ENCODE results near the gene PAX5.

PAX5 gene

DNA sequence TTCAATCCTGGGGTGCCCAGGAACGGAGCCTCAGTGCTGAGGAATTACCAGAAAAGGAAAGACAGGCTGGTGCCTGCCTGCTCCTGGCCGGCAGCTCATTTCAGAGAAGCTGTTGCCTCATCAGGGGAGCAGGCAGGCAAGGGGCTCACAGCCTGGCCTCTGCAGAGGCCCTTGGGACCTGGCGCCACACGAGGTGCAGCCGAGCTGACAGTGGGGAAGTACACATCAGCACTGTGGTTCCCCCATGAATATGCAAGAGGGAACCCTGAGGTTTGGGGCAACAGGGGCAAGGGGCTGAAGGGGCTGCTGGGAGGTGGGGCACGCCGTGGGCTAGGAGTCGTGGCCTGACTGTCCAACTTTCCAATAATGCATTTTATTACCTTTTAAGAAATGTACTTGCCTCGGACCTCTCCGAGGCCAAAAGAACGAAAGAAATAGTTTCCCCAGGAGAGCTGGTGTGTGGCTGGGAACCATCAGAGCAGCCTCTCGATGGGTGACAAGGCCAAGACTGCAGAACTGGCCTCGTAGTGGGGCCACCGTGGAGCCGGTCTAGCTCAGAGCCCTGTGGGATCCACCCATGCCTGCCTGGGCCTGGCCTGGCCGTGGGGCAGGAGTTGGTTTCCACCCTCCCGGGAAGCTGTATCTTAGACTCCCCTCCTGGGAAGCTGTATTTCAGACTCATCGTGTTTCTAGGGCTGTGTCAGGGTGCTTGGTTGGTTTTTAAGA is 198.6 kb downstream of the PAX5 start:
- no peak for DNase-seq (ENCODE audit: low read depth, low spot score)

DNA sequence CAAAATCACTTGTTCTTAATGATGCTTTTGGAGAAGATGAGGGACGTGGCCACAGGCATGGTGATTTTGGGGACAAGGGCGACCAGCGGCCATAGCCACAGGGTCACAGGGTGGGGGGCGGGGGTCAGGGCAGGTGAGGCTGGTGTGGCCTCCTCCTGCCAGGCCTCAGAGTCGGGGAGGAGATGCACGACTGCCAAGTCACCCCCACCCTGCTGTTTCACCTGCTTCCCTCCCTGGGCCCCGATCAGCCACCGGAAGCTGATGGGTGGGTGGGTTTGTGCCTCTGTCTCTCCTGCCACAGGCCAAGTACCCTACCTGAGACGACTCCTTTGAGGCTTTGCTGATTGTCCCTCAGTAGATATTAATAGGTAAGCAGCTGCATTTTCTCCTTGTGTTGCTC is 199.3 kb downstream of the PAX5 start:
- DNase-seq (ENCODE audit: low read depth, low spot score): no peak

DNA sequence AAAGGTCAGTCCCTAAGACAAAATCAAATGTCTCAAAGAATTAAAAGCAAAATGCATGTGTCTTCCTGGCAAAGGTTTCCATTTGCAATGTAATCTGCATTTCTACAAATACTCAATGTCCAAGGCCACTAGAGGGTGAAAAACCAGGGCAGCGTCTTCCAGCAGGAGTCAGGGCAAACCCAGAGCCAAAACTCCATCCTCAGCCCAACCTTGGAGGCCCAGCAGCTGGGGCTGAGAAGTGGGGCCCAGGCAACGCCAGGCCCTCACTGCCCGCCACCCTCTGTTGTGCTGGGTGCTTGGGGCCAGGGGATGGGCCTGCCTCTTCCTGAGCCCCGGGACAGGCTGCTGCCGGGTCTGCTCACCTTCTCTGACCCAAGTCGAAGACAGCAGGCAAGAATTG is 200.1 kb downstream of the PAX5 start:
- no peak for DNase-seq (ENCODE audit: low read depth, low spot score)

DNA sequence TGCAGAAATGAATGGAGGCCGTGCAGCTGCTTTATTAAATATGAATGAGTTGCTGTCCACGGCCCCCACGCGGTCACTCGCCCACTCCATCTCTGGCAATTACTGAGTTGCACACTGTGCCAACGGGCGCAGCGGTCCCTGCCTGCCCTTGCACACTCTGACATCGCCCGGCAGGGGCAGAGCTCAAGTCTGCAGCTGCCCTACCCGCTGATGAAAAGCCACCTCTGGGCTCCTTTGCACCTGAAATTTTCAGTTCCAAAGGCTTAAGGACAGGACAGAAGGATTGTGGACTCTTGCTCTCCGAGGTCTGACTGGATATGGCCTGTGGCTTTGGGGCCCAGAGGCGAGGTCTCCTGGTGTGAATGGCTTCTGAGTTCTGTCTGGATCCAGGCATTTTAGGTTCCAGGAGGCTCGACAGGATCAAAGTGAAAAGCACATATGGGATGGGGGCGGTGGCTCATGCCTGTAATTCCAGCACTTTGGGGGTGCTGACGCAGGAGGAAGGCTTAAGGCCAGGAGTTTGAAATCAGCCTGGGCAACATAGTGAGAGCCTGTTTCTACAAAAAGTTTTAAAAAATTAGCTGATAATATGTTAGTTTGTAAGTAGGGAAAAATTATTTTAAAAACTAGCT is 201.8 kb downstream of the PAX5 start:
- no peak for DNase-seq (ENCODE audit: low read depth, low spot score)

DNA sequence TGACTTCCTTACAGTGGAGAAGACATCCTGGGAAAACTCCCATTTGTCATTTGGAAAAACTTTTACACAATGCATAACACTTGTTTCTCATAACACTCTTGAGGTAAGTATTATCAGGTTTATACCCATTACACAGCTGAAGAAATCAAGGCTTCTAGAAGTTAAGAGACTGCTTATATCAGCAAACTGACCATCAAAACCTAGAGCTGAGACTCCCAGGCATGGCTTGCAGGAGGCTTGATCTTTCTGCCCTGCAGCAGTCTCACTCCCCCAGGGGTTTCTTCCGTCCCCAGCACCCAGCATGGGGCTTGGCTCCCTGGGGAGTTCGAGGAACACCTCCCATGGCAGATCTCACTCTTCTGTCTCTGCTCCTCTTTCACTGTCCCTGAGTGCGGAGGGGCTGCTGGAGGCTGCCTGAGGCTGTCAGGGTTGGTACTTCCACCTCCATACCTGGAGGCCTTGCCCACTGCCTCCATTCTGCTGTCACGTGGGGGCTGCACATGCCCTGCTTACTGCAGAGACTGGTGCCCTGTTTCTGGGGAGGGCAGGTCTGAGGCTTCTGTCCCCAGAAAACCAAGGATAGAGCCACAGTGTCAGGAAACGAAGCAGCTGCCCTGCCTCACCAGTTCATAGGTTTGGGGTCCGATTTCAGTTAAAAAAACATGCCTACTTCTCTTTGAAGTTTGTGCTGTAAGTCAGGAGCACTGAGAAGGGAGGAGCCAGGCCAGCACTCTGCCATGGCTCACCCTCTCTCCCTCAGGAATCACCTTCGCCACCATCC is 202.5 kb downstream of the PAX5 start:
- no peak for DNase-seq (ENCODE audit: low read depth, low spot score)

DNA sequence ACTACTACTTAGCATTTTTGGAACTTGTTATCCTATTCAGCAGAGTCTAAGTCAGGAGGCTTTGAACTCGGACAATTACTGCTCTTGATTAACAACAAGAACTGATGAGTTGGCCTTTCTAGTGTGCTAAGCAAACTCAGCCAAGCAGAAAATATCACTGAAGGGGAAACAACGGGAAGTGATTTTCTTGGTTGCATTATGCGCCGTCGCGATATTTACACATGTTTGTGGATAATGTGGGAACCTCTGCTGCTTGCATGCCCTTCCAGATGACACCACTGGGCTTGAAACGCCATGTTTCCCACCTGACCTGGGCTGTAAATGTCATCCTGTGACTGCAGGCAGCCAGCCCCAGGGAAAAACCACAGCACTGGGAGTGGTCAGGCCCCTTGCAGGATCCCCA is 205.5 kb downstream of the PAX5 start:
- DNase-seq (ENCODE audit: low read depth, low spot score): no peak

DNA sequence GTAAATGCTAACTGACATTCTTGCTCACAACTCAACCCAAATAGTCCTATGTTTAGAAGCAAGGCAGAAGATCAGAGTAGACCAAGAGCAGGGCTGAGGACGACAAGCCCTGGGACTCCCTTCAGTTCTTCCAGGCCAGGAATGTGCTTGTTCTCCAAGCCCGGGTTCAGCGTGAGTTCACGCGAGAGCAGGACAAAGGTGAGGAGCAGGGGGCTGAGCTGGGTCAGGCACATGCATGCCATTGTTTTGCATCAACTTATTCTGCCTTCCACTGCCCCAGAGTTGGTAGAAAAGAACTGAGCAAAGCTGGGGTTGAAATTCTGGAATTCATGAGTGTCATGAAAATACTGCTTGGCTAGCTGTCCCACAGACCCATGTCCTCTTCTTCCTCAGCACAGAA is 206.5 kb downstream of the PAX5 start:
- no peak for DNase-seq (ENCODE audit: low read depth, low spot score)

DNA sequence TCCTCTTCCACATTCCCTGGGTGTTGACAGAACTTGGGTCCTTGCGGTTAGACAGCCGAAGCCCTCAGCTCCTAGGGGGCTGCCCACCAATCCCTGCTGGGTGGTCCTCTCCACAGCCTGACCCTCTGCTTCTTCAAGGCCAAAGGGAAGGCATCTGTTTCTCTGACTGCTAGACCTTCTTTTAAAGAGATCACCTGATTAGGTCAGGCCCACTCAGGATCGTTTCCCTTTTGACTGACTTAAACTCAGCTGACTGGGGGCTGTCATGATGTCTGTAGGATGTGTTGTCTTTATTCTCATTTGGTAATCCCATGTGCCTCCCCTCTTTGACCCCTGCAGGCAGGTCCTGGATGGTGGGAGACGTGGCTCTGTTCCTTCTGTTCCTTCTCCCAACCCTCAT is 207.5 kb downstream of the PAX5 start:
- DNase-seq (ENCODE audit: low read depth, low spot score): no peak

DNA sequence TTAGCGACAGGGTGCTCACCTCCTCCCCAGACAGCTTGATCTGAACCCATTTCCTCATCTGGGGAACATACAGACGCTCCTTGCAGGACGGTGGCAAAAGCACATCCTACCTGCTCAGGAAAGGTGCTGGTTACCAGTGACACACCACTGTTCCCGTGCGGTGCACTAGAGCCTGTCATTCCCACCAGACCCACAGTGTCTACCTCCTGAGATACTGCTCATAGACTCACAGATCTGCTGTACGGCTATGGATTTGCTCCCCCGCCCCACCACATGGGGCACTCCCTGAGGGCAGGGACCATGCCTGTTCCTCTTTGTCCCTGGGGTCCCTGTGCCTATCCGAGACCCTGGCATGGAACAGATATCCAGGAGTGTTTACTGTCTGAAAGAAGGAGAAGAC is 208.9 kb downstream of the PAX5 start:
- DNase-seq (ENCODE audit: low read depth, low spot score): no peak

DNA sequence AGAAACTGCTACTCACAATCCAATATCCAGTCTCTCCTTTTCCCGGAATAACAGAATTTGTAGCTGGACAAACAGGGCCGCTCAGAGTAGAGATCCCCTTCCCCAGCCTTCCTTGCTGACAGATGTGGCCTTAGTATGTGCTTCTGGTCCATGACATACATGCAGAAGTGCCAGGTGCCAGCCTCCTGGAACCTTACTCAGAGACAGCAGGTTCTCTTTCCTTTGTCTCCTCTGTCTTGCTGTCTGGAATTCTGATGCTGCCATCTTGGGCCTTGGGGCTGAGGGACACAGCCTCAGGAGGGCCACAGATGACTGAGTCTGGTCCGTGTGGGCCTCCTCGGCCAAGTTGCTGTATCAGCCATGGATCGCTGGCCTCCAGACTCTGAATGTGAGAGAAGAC is 210.1 kb downstream of the PAX5 start:
- DNase-seq (ENCODE audit: low read depth, low spot score): no peak

DNA sequence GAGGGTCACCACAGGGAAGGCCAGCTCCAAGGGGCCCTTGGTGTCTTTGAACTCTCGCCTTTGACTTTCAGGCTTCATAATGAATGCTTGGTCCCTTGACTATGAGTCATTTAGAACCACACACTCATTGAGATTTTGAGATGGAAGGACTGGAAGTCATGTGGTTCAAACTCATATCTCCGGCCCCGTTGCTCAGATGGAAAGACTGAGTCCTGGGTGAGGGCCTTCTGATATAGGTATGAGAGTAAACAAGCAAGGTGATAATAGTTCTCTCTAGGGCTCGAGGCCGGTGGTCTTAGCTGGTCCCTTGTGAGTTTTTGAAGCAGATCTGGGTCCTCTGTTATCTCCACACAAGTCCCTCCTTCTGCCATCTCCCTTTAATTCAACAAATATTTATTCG is 210.6 kb downstream of the PAX5 start:
- no peak for DNase-seq (ENCODE audit: low read depth, low spot score)

DNA sequence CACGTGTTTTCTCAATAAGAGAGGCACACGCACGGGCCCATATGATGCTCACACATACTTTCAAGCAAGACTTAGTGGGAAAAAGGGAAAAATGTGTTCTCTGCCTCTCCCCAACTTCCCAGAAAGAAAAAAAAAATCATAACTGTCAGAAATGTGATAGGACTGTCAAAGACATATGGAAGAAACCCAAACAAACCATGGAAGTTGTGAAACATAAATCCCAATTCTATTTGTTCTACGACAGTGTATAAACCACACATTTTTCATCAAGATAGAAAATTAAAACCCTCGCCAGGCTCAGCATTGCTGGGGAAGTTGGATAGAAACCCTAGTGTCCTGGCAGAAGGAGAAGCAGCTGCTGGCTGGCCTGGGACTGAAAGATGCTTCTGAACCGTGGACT is 211.9 kb downstream of the PAX5 start:
- DNase-seq (ENCODE audit: low read depth, low spot score): no peak

DNA sequence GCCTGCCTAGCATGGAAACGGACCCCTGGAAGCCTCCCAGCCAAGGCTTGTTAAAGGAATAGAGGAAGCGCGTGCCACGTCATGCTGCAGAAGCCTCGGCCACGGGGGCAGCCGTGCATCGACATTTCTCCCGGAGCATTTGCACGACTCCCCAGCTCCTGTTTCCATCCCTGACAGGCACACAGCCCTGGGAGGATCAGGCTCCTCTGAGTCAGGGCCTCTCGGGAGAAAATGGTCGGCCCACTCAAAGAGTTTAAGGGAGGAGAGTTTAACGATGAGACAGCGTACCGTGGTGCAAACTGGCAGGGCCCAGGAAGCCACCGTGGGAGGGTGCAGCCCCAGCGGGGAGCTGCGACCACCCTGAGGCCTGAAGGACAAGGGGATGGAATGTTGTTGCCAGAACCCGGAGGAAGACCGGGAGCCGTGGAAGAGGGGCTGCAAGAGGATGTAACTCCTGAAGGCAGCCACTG is 213.6 kb downstream of the PAX5 start:
- DNase-seq (ENCODE audit: low read depth, low spot score): no peak

DNA sequence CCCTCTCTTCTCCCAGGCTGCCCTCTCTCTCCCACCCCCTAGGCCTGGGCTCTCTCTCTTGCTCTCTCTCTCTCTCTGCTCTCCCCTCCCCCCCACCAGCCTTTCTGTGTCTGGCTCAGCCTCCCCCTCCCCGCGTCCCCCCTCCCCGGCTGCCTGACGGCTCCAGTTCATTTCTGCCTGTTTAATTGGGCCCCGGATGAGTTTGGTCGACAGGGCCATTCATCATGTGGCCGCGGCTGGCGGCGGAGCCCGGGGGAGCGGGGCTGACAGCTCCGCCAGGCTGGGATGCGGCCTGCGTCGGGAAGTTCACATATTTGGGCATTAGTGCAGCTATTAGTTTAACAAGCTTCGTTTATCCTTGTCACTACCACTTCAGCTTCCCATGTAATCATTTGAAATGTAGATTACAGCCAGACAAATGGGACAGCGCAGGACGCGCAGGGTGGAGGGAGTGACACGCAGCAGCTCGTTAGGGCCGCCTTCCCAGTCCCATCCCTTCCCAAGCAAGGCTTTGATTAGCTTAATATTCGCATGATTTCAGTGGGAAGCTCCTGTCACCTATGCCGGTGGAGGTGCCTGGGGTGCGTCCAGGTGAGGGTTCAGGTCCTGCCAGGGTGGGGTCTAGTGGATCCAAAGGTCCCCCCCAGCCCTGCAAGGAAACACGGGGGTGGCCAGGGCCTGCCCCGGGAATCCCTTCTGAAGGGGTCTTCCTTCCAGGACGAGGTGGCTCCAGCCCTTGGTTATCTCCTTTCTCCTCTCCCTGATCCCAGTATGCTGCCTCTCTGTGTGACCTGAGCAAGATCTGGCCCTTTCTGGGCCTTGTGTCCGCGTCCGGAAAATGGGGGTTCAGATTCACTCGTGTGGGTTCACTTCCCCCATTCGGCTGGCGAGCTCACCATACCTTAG is 214.8 kb downstream of the PAX5 start:
- no peak for DNase-seq (ENCODE audit: low read depth, low spot score)

DNA sequence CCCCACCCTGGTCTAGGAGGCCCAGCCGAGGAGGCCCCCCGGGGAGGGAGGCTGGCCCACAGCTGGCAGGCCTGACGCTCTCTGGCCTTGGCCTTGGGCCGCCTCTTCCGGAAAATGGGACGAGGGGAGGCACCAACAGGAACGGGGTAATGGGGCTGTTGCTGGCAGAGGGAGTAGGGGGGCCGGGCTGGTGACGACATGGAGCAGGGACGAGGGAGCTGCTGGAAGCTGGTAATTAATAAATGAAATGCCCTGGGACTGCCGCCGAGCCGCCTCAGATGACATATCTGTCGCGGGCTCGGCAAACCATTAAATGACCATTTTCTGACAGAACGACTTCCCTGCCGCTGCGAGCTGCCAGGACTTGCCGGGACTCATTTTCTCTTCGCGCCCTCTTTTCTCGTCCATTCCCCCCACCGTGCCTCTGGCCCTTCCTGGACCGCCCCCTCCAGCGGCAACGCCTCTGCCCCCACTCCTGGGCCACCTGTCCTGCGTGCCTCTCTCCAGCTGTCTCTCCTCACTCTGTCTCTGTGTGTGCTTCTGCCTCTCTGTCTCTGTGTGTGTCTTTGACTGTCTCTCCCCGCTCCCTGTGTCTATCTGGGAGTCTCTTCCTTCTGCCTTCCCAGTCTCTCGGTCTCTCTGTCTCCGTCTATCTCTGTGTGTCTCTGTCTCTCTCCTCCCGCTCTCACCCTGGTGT is 215.7 kb downstream of the PAX5 start:
- DNase-seq (ENCODE audit: low read depth, low spot score): no peak

DNA sequence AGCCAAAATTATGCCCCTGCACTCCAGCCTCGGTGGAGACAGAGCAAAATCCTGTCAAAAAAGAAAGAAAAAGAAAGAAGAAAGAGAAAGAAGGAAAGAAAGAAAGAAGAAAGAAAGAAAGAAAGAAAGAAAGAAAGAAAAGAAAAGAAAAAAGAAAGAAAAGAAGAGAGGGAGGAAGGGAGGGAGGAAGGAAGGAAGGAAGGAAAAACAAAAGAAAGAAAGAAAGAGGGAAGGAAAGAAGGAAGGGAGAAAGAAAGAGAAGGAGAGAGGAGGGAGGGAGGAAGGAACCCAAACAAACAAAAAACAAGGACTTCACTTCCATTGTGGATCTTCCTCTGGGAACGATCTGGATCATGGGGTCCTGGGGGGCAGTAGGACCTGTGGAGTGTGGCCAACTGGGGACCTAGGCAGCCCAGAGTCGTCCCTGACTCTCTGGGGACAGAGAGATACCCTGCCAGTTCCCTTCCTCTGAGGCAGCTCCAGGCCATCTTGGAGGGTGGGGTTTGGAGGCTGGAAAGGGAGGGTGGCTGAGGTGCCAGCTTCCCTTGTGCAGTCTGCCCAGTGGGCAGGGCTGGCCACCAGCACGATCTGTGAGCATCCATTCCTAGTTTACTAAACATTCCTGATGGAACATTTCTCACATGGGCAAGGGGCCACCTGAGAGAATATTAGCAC is 216.8 kb downstream of the PAX5 start:
- no peak for DNase-seq (ENCODE audit: low read depth, low spot score)

DNA sequence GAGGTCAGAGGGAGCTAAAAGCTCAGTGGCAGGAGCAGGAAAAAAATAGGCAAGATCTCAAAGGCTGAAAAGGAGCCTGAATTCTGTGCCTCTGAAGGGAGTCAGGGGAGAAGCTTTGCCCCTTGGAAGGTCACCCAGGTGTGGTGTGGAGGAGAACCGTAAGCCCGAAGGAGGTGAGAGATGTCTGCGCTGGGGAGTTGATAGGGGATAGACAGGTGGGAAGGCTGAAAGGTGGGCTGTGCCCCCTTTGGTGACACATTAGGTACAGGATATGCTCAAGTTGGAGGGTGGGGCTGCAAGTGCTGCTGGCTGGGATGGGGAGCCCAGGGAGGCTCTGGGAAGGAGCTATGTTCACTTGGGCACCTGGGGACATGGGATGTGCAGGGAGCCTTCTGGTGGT is 217.7 kb downstream of the PAX5 start:
- DNase-seq (ENCODE audit: low read depth, low spot score): no peak

DNA sequence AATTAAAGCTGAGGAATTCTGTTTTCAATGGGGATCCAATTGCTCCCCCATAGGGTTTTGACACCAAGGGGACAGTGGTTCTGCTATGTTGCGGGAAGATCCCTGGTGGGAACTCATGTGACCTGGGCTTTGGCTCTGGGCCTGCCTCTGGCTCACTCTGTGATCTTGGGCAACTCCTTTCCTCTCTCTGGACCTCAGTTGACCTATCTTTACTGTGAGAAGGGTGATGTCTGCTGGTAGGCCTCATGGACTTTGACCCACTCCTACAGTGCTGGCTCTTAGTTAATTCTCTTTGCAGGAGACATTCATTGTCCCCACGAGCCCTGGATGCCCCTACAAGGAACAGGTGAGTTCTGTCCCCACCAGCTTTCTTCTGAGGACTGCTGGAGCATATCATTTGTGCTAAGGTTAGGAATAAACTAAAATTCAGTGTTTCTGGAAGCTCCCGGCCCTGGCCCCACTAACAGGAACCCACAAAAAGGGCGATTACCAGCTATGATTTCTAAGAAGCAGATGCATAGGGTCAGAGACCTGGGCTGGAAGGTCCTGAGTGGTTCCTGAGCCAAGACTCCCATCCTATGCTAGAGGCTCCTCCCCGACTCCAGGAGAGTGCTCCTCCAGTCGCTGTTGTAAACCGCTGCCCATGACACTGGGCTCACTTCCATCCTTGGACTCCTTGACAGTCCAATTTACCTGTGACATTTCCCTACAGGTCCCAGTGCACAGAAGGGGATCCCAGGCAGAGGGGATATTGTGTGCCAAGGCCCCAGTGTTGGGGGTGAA is 218.3 kb downstream of the PAX5 start:
- DNase-seq (ENCODE audit: low read depth, low spot score): no peak

DNA sequence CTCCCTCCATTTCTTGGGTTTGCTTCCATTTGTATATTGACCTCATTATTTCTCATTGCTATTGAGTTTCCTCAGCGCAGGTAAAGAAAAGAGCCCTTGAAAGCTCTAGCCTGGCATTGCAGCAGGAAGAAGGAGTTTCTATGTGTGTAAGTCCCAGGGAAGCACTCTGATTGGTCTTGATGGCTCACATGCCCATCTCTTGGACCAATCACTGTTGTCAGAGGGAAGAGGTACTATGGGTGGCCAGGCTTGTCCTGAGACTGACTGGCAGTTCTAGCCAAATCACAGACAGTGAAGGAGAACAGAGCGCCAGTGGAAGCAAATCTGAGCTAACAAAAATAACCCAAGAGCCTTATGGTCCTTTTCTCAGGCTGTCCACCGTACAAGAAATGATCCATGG is 219.0 kb downstream of the PAX5 start:
- DNase-seq (ENCODE audit: low read depth, low spot score): no peak

DNA sequence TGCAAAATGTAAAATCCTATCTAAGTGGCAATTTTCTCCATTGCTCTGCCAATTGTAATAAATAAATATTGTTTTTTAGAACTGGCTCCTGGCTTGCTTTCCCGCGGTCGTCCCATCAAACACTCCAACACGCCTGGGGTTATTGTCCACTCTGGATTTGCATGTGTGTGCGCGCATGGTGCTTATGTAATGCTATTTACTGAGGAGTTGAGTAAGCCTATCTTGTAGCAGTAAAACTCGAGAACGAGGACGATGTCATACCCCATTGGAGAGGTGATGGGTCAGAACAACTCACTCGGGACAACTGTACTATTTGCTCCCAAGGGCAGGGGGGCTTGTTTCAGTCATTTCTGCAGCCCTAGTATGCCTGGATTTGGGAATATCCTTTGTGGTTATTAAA is 220.9 kb downstream of the PAX5 start:
- DNase-seq (ENCODE audit: low read depth, low spot score): no peak
